NOMO-1 treated with DMSO at 0.1 percent for 48 hours (cell line): ENCODE data around the gene RRM2.
"Not testable (repeated sequence)": the region's sequence is repeated elsewhere in the genome, so short reads cannot be mapped to it uniquely, and the experiment has no call there.

Experiments
- DNase-seq: peaks from one replicate; lab custom pipeline; 2025; ENCODE audit not compliant: unreplicated experiment; lab: John Stamatoyannopoulos, UW

The RRM2 gene

DNA sequence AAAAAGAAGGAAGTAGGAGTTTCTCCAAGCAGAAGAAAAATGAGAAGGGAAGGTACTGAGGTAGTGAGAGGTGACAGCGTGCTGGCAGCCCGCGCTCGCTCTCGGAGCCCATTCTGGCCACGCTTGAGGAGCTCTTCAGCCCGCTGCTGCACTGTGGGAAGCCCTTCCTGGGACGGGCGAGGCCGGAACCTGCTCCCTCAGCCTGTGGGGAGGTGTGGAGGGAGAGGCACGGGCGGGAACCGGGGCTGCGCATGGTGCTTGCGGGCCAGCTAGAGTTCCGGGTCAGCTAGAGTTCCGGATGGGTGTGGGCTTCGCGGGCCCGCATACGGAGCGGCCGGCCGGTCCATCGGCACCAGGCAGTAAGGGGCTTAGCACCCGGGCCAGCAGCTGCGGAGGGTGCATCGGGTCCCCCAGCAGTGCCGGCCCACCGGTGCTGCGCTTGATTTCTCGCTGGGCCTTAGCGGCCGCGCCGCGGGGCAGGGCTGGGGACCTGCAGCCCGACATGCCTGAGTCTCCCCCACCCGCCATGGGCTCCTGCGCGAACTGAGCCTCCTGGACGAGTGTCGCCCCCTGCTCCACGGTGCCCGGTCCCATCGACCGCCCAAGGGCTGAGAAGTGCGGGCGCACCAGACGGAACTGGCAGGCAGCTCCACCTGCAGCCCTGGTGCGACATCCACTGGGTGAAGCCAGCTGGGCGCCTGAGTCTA lies 31.2 kb upstream of the RRM2 start:
- peak; percentile 26 for DNase-seq

DNA sequence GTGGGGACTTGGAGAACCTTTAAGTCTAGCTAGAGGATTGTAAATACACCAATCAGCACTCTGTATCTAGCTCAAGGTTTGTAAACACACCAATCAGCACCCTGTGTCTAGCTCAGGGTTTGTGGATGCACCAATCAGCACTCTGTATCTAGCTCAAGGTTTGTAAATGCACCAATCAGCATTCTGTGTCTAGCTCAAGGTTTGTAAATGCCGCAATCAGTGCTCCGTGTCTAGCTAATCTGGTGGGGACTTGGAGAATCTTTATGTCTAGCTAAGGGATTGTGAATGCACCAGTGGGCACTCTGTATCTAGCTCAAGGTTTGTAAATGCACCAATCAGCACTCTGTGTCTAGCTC lies 30.7 kb upstream of the RRM2 start:
- DNase-seq, result not testable (repeated sequence)

DNA sequence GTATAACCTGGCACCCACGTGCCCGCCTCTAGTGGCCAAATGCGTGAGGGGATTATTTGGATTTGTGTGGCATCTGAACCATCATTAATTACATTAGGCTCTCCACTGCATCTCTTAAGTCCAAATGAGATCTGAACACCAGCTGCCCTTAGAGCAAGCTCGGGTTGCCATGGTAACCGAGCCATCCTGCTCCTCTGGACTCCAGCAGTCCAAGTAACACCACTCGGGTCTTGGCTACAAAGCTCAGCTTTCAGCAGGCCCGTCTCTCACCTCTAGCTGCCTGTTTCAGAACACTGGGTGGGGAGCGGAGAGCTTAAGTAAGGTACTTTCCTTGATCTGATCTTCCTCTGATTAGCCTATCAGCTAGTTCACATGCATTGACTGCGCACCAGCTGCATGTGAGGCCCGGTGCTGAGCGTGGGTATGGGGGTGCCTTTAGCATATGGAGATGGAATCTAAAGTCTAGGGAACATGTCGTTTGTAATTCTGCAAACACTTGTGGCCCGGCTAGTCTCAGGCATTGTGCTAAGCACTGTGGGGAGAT lies 28.2 kb upstream of the RRM2 start:
- DNase-seq, result no peak

DNA sequence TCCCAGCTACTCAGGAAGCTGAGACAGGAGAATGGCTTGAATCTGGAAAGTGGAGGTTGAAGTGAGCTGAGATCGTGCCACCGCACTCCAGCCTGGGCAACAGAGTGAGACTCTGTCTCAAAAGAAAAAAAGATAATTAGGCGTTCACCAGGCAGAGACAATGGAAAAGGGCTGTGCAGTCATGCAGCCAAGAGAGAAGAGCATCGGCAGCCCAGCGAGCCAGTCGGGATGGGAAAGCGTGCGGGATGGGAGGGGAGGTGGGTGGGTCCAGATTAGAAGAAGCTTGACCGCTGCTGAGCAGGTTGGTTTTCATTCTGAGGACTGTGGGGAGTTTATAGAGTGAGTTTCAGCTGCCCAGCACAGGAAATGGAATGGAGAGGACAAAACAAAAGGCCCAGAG lies 27.4 kb upstream of the RRM2 start:
- no peak for DNase-seq

DNA sequence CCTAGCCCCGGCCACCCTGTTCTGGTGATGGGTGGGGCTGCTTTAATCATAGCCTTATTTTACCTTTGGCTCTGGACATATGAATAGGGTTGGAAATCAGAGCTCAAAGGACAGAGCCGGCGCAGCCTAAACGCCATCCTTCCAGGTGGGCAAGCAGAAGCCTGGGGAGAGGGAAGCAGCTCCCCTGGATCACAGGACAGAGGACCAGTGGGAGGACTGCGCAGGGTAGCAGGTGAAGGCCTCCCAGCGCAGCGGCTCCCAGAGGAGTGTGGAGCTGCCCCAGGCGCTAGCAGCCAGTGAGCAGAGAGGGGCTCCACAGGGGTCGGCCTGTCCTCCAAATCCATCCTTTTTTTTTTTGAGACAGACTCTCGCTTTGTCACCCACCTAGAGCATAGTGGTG lies 25.9 kb upstream of the RRM2 start:
- no peak for DNase-seq

DNA sequence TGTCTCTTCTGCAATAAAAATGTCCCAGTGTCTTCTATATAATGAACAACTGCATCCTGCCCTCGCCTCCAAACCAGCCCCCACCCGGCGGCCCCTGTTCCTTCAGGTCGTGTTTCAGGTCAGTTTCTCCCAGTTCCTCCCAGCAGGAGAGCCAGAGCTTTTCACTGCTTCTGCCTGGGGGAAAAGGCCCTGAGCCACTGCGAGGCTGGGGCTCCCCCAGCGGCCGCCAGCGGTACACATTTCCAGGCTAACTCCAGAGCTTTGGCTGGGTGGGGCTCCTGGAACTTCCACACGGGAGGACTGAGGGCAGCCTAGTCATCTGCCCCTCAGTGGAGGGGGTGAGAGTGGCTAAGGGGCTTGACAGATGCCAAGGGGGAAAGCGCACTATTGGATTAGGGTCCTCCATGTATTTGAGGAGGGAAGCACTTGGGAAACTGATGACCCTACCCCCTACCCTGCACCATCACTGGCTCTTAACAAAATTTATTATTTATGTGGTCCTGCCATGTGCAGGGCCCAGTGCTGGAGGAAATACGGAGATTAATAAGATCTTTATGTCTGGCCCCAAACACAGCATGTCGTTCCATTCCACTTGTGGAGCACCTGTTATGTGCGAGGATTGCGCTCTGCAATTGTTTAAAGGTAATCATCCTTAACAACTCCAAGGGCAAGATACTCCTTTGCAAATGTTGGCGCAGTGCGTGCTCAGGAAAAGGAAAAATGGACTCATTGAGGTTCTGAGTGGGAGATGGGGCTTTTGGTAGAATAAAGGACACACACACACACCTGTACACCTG lies 25.0 kb upstream of the RRM2 start:
- DNase-seq, result peak; percentile 25

DNA sequence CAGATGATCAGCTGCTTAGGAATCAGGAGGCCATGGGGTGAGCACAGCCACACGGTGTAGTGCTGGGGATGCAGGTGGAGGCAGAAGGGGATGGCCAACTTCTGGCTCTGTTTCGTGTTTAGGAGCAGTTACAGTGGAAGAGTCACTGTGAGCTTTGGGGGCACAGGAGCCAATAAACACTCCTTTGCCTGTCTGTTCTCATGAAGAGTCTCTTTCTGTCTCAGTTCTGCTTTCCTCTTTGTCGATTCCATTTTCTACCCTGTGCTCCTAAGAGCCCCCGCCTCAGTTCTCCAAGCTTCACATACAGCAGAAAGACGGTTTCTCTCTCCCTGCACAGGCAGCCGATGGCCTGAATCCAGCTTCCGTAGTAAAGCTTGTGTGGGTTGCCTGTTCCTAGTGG lies 21.0 kb upstream of the RRM2 start:
- DNase-seq, result no peak

DNA sequence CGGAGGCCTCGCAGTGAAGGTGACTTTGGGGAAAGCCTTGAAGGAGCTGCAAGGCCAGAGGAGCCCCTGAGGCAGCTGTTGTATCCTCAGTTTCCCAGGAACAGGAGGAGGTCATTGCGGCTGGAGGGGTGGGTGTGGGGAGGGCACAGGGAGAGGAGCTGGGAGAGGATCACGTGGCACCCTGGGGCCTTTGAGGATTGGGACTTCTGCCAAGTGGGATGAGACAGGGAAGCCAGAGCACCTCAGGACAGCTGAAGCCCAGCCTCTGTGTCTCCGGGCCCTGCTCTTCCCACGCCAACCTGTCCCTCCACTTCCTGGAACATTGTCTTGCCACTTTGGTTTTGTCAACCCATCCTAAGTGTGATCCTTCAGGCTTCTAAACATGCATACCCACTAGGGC lies 19.4 kb upstream of the RRM2 start:
- no peak for DNase-seq

DNA sequence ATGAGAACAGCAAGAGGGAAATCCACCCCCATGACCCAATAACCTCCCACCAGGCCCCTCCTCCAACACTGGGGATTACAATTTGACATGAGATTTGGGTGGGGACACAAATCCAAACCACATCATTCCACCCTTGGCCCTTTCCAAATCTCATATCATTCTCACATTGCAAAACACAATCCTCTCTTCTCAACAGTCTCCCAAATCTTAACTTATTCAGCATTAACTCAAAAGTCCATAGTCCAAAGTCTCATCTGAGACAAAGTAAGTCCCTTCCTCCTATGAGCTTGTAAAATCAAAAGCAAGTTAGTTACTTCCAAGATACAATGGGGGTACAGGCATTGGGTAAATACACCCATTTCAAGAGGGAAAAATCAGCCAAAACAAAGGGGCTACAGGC lies 17.6 kb upstream of the RRM2 start:
- DNase-seq, result not testable (repeated sequence)

DNA sequence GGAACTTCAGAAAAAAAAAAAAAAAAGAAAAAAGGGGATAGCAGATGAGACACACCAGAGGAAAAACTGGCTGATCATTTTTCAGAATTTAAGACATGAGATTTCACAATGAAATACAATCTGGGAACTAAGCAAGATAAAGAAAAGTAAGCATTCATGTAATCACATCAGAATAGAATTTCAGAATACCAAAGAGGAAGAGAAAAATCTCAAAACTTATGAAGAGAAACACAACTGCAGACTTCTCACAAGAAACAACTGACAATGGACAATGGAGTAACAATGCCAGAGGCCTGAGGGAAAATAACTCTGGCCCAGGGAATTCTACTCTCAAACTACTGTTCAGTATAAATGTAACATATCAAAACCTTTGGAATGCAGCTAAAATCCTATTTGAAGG lies 13.2 kb upstream of the RRM2 start:
- DNase-seq, result no peak

DNA sequence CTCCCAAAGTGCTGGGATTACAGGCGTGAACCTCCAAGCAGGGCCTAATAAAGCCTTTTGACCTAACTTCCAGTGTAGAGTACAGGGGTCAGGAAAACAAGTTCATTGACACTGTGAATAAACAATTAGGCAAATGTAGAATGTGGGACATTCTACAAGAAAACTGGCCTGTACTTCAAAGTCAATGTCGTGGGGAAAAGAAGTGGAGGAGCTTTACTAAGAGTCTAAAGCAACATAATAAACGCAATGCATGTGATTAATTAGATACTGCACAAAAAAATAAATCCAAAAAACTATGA lies 3.6 kb upstream of the RRM2 start:
- no peak for DNase-seq

DNA sequence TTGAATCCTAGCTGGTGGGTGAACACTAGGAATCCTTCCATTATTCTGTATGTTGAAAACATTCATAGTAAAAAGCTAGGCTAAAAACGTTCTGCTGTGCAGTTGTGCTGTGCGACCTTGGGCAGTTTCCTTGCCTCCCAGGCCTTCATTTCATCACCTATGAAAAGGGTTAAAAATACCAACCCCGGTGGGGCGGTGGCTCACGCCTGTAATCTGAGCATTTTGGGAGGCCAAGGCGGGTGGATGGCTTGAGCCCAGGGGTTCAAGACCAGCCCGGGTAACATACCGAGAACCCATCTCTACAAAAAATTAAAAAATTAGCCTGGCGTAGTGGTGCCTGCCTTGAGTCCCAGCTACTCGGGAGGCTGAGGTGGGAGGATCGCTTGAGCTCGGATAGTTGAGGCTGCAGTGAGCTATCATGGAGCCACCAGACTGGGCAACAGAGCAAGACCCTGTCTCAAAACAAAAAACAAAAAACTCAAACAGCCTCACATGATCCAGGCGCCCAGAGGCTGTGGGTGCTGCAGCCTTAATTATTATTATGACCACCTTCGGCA lies 2.9 kb upstream of the RRM2 start:
- DNase-seq, result no peak

DNA sequence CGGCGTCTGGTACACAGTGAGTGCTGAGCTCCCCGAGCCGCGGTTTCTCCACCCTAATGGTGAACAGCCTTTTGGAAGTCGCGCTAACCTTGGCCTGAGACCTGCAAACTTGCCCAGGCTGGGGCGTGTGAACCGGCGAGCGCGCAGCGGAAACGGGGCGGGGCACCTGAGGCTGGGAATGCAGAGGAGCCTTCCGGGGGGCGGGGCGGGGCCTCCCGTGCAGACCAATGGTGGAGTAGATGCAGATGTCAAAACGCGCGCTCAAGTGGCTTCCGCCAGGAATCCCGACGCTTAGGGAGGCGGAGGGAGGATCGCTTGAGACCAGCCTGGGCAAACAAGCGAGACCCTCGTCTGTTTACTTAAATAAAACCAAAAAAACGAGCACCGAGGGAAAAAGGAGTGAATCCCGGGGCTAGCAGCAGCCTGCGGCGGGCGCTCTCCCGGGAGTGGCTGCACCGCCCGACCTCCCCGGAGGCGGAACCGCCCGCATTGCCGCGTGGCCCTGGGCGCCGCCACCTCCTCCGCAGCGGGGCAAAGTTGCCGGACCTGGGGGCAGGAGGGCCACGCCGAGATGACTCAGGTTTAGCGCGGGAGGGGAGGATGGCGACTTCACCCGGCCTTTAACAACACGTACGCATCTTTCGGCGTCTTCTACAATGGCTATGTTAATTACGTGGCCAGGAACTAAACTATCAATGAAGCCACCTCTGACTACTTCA lies 2.2 kb upstream of the RRM2 start:
- peak; percentile 94 for DNase-seq

DNA sequence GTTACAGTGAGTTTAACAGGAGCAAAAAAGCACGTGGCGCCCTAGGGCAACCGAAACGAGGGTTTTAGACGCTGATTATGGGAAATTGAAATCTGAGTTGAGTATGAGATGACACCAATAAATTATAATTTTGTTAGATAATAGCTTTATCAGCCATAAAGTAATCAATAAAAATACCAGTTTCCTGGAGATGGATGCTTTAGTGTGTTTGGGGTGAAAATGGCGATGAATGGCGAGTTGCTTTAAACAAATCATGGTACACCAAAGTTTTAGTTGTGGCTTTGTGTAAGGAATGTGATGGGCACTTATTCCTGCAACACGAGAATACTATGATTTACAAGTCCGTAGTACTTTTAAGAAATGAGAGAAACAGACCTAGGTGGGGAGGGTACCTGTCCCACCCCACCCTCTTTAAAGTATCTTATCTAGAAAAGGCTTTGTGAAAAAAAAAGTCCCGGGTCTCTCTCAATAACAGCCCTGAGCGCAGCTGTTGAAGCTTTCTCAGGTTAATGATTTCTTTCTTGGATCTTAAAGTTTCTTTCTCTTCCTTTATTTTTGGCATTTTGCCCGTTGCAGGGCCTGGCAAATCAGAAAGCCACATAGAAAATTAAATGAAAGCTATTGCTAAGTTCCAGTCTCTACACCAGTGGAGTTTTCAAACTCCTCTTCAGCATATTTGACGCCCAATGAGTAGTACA lies 1.5 kb upstream of the RRM2 start:
- DNase-seq, result peak; percentile 14

DNA sequence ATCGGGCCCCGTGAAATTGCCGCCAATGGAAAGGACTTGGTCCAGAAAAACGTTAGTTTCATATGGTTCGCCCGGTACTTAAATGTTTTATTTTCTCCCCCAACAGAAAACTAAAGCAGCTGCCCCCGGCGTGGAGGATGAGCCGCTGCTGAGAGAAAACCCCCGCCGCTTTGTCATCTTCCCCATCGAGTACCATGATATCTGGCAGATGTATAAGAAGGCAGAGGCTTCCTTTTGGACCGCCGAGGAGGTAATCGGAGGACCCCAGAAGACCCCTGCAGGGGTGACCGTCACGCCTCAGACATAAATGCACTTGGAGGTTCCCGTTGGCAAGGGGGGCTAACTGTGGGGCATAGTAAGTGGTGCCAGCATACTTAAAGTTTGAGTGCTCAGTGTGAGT lies 742 bp downstream of the RRM2 start:
- DNase-seq, result no peak

DNA sequence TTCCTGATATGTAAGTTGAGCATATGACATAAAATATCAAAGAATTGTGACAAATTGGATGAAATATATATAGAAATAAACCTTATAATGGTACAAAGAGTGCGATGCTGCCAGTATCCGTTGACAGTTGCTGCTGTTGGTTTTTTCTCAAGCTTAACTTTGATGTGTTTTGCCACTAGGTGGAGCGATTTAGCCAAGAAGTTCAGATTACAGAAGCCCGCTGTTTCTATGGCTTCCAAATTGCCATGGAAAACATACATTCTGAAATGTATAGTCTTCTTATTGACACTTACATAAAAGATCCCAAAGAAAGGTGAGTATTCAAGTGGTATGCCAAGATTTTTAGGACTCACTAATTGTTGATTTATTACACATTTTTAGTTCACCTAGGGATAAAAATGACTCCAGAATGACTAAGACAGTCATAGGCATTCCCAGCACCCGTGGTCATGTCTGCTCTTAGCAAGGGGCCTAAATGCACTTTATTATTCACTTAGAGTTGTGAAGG lies 2.1 kb downstream of the RRM2 start:
- DNase-seq, result peak; percentile 83

DNA sequence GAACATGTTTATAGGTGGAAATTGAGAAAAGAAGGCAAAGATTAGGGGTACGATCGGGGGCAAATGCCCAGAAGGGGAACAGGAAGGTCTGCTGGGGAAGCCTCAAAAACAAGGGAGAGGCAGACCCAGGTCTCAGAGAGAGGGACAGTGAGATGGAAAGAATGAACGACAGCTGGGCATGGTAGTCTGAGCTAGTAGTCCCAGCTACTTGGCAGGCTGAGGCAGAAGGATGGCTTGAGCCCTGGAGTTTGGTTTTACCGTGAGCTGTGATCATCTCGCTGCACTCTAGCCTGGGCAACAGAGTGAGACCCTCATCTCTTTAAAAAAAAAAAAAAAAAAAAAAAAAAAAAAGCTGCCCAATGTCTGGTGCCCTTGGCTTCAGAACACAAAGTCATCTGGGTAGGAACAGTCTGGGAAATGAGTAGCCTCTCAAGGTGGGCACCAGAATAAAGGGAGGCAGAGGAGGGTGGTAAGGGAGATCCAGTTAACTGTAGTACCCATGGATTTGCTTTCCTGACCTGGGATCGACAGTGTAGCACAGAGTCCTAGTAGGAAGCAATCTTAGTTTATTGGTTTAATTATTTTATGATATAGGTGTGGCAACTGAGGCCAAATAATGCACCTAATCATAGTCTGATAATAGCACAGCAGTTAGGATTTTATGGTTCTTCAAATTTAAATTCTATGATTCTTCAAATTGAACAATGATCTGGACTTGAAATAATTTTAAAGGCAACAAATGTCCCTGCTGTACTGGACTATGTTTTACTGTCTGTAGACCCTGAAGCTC lies 3.5 kb downstream of the RRM2 start:
- DNase-seq, result no peak

DNA sequence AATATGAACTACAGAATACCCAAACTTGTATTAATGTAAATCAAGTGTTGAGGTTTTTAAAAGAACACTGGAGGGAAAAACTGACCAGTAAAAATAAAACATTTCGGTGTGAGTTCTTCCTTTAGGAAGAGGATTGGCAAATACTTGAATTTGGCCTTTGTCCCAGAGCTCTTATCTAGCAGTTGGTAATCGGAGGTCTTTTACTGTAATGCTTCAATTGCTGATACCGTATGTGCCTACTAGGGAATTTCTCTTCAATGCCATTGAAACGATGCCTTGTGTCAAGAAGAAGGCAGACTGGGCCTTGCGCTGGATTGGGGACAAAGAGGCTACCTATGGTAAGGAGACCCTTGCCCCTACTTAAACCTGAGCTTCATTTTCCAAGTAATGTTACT lies 4.1 kb downstream of the RRM2 start:
- DNase-seq, result no peak

DNA sequence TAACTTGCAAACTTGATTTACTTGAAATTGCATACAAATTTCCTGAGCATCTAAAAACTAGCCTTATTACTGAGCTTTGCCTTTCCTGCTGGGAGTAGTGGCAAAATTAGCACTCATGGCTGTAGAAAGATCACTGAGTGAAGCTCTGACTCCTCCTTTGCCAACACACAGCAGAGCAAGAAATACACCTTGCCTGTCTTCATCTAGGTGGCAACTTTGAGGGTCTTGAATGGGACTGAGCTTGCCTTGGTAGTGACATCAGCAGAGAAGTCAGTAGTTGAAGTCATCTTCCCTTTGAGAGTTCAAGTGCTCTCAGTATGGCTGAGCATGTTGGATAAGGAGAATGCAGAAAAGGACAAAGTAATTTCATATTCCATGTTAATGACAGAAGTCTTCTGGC lies 5.9 kb downstream of the RRM2 start:
- no peak for DNase-seq

DNA sequence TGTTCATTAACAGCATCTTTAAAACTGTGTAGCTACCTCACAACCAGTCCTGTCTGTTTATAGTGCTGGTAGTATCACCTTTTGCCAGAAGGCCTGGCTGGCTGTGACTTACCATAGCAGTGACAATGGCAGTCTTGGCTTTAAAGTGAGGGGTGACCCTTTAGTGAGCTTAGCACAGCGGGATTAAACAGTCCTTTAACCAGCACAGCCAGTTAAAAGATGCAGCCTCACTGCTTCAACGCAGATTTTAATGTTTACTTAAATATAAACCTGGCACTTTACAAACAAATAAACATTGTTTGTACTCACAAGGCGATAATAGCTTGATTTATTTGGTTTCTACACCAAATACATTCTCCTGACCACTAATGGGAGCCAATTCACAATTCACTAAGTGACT lies 7.0 kb downstream of the RRM2 start:
- no peak for DNase-seq
